Left lung (tissue), 10 donors: ENCODE data around the gene ZNF784. TPM values are rescaled to one million over a fixed set of nuclear protein-coding genes. Genes with fewer than 3 reads are reported as not detected.

Experiments used
- ATAC-seq: fragments of 200-7000 bp; cut with Tn5 transposase; one replicate; pipeline ENCODE4 v1.9.1; 2020; ENCODE audit warnings: moderate library complexity
- DNase-seq, 4 donors: peaks; one replicate each; pipeline ENCODE4 v3.0.0-alpha.2; 2013 to 2020
- H3K27ac ChIP-seq, 2 donors: fragments of 200-600 bp; sonication (generic) in 1 of 2; one replicate each; pipeline versions ENCODE4 v1.5.0 to v1.8.0; 2020 to 2021
- H3K27me3 ChIP-seq, 2 donors: fragments of 200-600 bp; sonication (generic) in 1 of 2; one replicate each; pipeline versions ENCODE4 v1.5.0 to v1.8.0; 2020 to 2021
- H3K36me3 ChIP-seq, 2 donors: fragments of 200-600 bp; sonication (generic) in 1 of 2; one replicate each; pipeline versions ENCODE4 v1.5.0 to v1.8.0; 2020 to 2021
- H3K4me1 ChIP-seq, 2 donors: fragments of 200-600 bp; one replicate each; pipeline ENCODE4 v1.8.0; 2021
- H3K4me3 ChIP-seq, 2 donors: fragments of 200-600 bp; sonication (generic) in 1 of 2; one replicate each; pipeline versions ENCODE4 v1.5.0 to v1.8.0; 2020 to 2021; ENCODE audit warnings: mild to moderate bottlenecking in 1 of 2
- H3K9me3 ChIP-seq, 2 donors: fragments of 200-600 bp; sonication (generic) in 1 of 2; one replicate each; pipeline versions ENCODE4 v1.5.0 to v1.8.0; 2020 to 2021
- CTCF ChIP-seq, 2 donors: fragments of 200-600 bp; sonication (generic) in 1 of 2; IDR thresholded peaks; one replicate each; pipeline versions ENCODE4 v1.5.0 to v1.8.0; 2021; ENCODE audit warnings: antibody characterized with exemption in 2 of 2
- intact Hi-C, 2 donors: fragments of 100-400 bp; cut with DNase I; formaldehyde crosslinking; loops; one replicate each; pipeline versions ENCODE4 v1.11.2 to v1.14.2; 2022
- polyA plus RNA-seq, 6 donors: library from polyadenylated mRNA; unstranded; fragments of 120-200 nt; gene quantifications; one replicate each; pipeline ENCODE4 v1.2.1, GENCODE V29; 2013; ENCODE audit not compliant: insufficient read length in 6 of 6
- total RNA-seq, 2 donors: library from RNA; stranded (reverse); fragmentation: NEBNext Ultra II Directional; extraction: Animal tissue kit (Norgen Biotek cat#: 25700); gene quantifications; one replicate each; pipeline ENCODE4 v1.2.1, GENCODE V29; 2021
- donor health status: DM: no; HTN: yes; CAD: no.
- donor health status: DM: no; HTN: no; CAD: no.

The ZNF784 gene
- total and polyA plus RNA-seq, 8 donors = 6.0 to 11.6 (median 8.6) TPM

GRCh38 chr19:55593096-55593772 lies 31.1 kb downstream of the ZNF784 start:
- ATAC-seq (no peak), DNase-seq (peak in 1 of 4 donors; percentile 71)
- no peaks in the 10 kb centered on the region for H3K27me3 ChIP-seq
- peaks cover 0 to 54% of the 10 kb centered on the region in 2 donors for H3K36me3 ChIP-seq
- intact Hi-C loops = no loop called here
- H3K9me3 ChIP-seq = no peaks in the 10 kb centered on the region
- no peaks in the 10 kb centered on the region for H3K4me1 ChIP-seq
- no peak for TF ChIP-seq CTCF (IDR thresholded peaks at IDR 0.05)
- no peak overlapping the region for H3K4me3 ChIP-seq
- H3K27ac ChIP-seq = no peak overlapping the region

- Histone ChIP-seq H3K4me3 (no peak overlapping the region), H3K27me3 (no peaks in the 10 kb centered on the region), H3K9me3 (no peaks in the 10 kb centered on the region), H3K4me1 (peaks cover 0 to 5% of the 10 kb centered on the region in 2 donors), H3K36me3 (peaks cover 0 to 54% of the 10 kb centered on the region in 2 donors), H3K27ac (no peak overlapping the region)
- ATAC-seq = no peak
- no peak for TF ChIP-seq CTCF (IDR thresholded peaks at IDR 0.05)
- intact Hi-C loops = no loop called here
- peak in 1 of 4 donors; percentile 75 for DNase-seq
Measured at GRCh38 chr19:55592391-55593090, 31.8 kb downstream of the ZNF784 start.

- Histone ChIP-seq H3K9me3 (no peaks in the 10 kb centered on the region), H3K36me3 (peaks cover 0 to 44% of the 10 kb centered on the region in 2 donors), H3K4me3 (no peak overlapping the region), H3K4me1 (peaks cover 2 to 14% of the 10 kb centered on the region in 2 donors), H3K27me3 (peaks cover 0 to 9% of the 10 kb centered on the region in 2 donors), H3K27ac (no peak overlapping the region)
- intact Hi-C loops = no loop called here
- DNase-seq (no peak), ATAC-seq (no peak)
- TF ChIP-seq CTCF (IDR thresholded peaks at IDR 0.05) = no peak
Measured at GRCh38 chr19:55591555-55591954, 32.8 kb downstream of the ZNF784 start.

GRCh38 chr19:55590617-55591016 lies 33.7 kb downstream of the ZNF784 start:
- ATAC-seq (no peak), DNase-seq (no peak)
- H3K27me3 ChIP-seq = peaks cover 0 to 18% of the 10 kb centered on the region in 2 donors
- no peak overlapping the region for H3K27ac ChIP-seq
- H3K4me3 ChIP-seq = no peak overlapping the region
- no peak for TF ChIP-seq CTCF (IDR thresholded peaks at IDR 0.05)
- H3K4me1 ChIP-seq = peaks cover 2 to 23% of the 10 kb centered on the region in 2 donors
- no peaks in the 10 kb centered on the region for H3K9me3 ChIP-seq
- intact Hi-C loops = no loop called here
- peaks cover 0 to 35% of the 10 kb centered on the region in 2 donors for H3K36me3 ChIP-seq

- Histone ChIP-seq H3K27me3 (peaks cover 0 to 23% of the 10 kb centered on the region in 2 donors), H3K36me3 (peaks cover 0 to 30% of the 10 kb centered on the region in 2 donors), H3K4me3 (no peak overlapping the region), H3K4me1 (peaks cover 5 to 23% of the 10 kb centered on the region in 2 donors), H3K9me3 (no peaks in the 10 kb centered on the region), H3K27ac (no peak overlapping the region)
- ATAC-seq (no peak), DNase-seq (peak in 1 of 4 donors; percentile 16)
- intact Hi-C loops = no loop called here
- no peak for TF ChIP-seq CTCF (IDR thresholded peaks at IDR 0.05)
Measured at GRCh38 chr19:55590109-55590508, 34.3 kb downstream of the ZNF784 start.
